Measurements from ENCODE around the gene TLCD3A.

TLCD3A gene

GRCh38 chr17:732067-732901 is at the start of gene TLCD3A:
TLCD3A (plus strand) TSS chr17:732596; CDS start chr17:732648, 52 bp downstream.
- no peaks in the 10 kb centered on the region for H4K20me1 ChIP-seq (ENCODE audit: control insufficient read depth, insufficient read depth, low read depth, low read length)
- H3K4me2 ChIP-seq (ENCODE audit: low read length) = peak within 1 kb of the TSS; percentile 91
- peak within 1 kb of the TSS; percentile 55 for H3K27ac ChIP-seq (ENCODE audit: low read depth, low read length)
- TF ChIP-seq EZH2phosphoT487 (IDR thresholded peaks at IDR 0.05; ENCODE audit: borderline replicate concordance, low read length) = no peak
- TF ChIP-seq CTCF (IDR thresholded peaks at IDR 0.05; ENCODE audit: low read depth, low read length, poor library complexity, severe bottlenecking) = no peak
- H3K9me2 ChIP-seq (replicated peaks; ENCODE audit: control insufficient read depth, low read length) = no peaks in the 10 kb centered on the region
- peak within 1 kb of the TSS; percentile 91 for H3K4me3 ChIP-seq (ENCODE audit: low read length)
- peaks cover 54% of the 10 kb centered on the region for H3K79me2 ChIP-seq (ENCODE audit: control insufficient read depth, low read length)
- H3K4me1 ChIP-seq (ENCODE audit: control insufficient read depth, low read length) = peaks cover 22% of the 10 kb centered on the region
- peaks cover 37% of the 10 kb centered on the region for H3K36me3 ChIP-seq (ENCODE audit: control insufficient read depth, low read length)
- H3K27me3 ChIP-seq (ENCODE audit: control insufficient read depth, low read length) = no peaks in the 10 kb centered on the region
- H3K9me3 ChIP-seq (ENCODE audit: control insufficient read depth, insufficient read depth, low read length) = no peaks in the 10 kb centered on the region
- H3F3A ChIP-seq (ENCODE audit: control insufficient read depth, insufficient read depth) = peaks cover 23% of the 10 kb centered on the region

- no peak overlapping the region for H3K4me2 ChIP-seq (ENCODE audit: low read length)
These were observed 49.4 kb upstream of the TLCD3A start for GRCh38 chr17:683040-683439.

GRCh38 chr17:683499-684254 is 48.7 kb upstream of the TLCD3A start:
- H4K20me1 ChIP-seq (ENCODE audit: control insufficient read depth, insufficient read depth, low read depth, low read length) = peaks cover 8% of the 10 kb centered on the region; the same call in 1 of the 2 replicates
- peaks cover 5% of the 10 kb centered on the region; the same call in 1 of the 2 replicates for H3K36me3 ChIP-seq (ENCODE audit: control insufficient read depth, low read length)
- no peak overlapping the region for H3K4me2 ChIP-seq (ENCODE audit: low read length)
- H3K9me3 ChIP-seq (ENCODE audit: control insufficient read depth, insufficient read depth, low read length) = no peaks in the 10 kb centered on the region
- no peaks in the 10 kb centered on the region for H3K4me1 ChIP-seq (ENCODE audit: control insufficient read depth, low read length)
- H3K79me2 ChIP-seq (ENCODE audit: control insufficient read depth, low read length) = no peaks in the 10 kb centered on the region
- 0 out of 2 replicates have a peak, but pooled peaks cover 5% of the 10 kb centered on the region for H3F3A ChIP-seq (ENCODE audit: control insufficient read depth, insufficient read depth)
- no peak overlapping the region for H3K27ac ChIP-seq (ENCODE audit: low read depth, low read length)
- H3K4me3 ChIP-seq (ENCODE audit: low read length) = no peak overlapping the region
- no peaks in the 10 kb centered on the region for H3K9me2 ChIP-seq (replicated peaks; ENCODE audit: control insufficient read depth, low read length)
- TF ChIP-seq EZH2phosphoT487 (IDR thresholded peaks at IDR 0.05; ENCODE audit: borderline replicate concordance, low read length) (no peak), CTCF (IDR thresholded peaks at IDR 0.05; ENCODE audit: low read depth, low read length, poor library complexity, severe bottlenecking) (no peak)
- no peaks in the 10 kb centered on the region for H3K27me3 ChIP-seq (ENCODE audit: control insufficient read depth, low read length)

More at GRCh38 chr17:683040-683439, 49.4 kb upstream of the TLCD3A start:
- Histone ChIP-seq H3K4me1 (ENCODE audit: control insufficient read depth, low read length) (no peaks in the 10 kb centered on the region), H4K20me1 (ENCODE audit: control insufficient read depth, insufficient read depth, low read depth, low read length) (peaks cover 8% of the 10 kb centered on the region; the same call in 1 of the 2 replicates), H3F3A (ENCODE audit: control insufficient read depth, insufficient read depth) (0 out of 2 replicates have a peak, but pooled peaks cover 5% of the 10 kb centered on the region), H3K9me3 (ENCODE audit: control insufficient read depth, insufficient read depth, low read length) (no peaks in the 10 kb centered on the region), H3K27ac (ENCODE audit: low read depth, low read length) (no peak overlapping the region), H3K36me3 (ENCODE audit: control insufficient read depth, low read length) (peaks cover 5% of the 10 kb centered on the region; the same call in 1 of the 2 replicates), H3K27me3 (ENCODE audit: control insufficient read depth, low read length) (no peaks in the 10 kb centered on the region), H3K4me3 (ENCODE audit: low read length) (no peak overlapping the region), H3K79me2 (ENCODE audit: control insufficient read depth, low read length) (no peaks in the 10 kb centered on the region), H3K9me2 (replicated peaks; ENCODE audit: control insufficient read depth, low read length) (no peaks in the 10 kb centered on the region)
- TF ChIP-seq CTCF (IDR thresholded peaks at IDR 0.05; ENCODE audit: low read depth, low read length, poor library complexity, severe bottlenecking) = no peak
- TF ChIP-seq EZH2phosphoT487 (IDR thresholded peaks at IDR 0.05; ENCODE audit: borderline replicate concordance, low read length) = no peak

All from DOHH2 (cell line).